ENCODE measurements around the gene CALCOCO1.

- TF ChIP-seq POLR2A (IDR thresholded peaks at IDR 0.05; ENCODE audit: low read length), result no peak
- no peak for TF ChIP-seq GATA1 (IDR thresholded peaks at IDR 0.05; ENCODE audit: low read depth, low read length)
These were observed 41.7 kb upstream of the CALCOCO1 start for GRCh38 chr12:53768976-53769375.
